Measurements from ENCODE around the gene KIAA2012. TPM values are rescaled to one million over a fixed set of nuclear protein-coding genes. Genes with fewer than 3 reads are reported as not detected.

Gene KIAA2012
- total and polyA plus RNA-seq, 2 donors (not counting 1 experiment from before 2014, with no cell fraction given), result not detected

- ChIA-PET CTCF (no interaction called here), POLR2A (no interaction called here)
- DNase-seq, result no peak
- no peaks in the 10 kb centered on the region for H3K9me3 Mint-ChIP-seq (ENCODE audit: insufficient read depth)
- H3K36me3 ChIP-seq (replicated peaks in 1 of 2; ENCODE audit: control extremely low read depth in 1 of 2, control insufficient read depth in 1 of 2, extremely low read depth in 1 of 2, insufficient read depth in 2 of 2, low read length in 1 of 2), result no peaks in the 10 kb centered on the region
- no peak overlapping the region for H2AFZ ChIP-seq (ENCODE audit: insufficient read depth, low read depth, low read length, poor library complexity, severe bottlenecking)
- WGBS (ENCODE audit: insufficient coverage), result no CpG with 5 or more reads among the region's 2 CpGs
- TF ChIP-seq EZH2 (IDR thresholded peaks at IDR 0.05; ENCODE audit: borderline replicate concordance, insufficient read depth, low read depth, low read length, poor library complexity, severe bottlenecking), result no peak
- TF ChIP-seq, protein P1, sequence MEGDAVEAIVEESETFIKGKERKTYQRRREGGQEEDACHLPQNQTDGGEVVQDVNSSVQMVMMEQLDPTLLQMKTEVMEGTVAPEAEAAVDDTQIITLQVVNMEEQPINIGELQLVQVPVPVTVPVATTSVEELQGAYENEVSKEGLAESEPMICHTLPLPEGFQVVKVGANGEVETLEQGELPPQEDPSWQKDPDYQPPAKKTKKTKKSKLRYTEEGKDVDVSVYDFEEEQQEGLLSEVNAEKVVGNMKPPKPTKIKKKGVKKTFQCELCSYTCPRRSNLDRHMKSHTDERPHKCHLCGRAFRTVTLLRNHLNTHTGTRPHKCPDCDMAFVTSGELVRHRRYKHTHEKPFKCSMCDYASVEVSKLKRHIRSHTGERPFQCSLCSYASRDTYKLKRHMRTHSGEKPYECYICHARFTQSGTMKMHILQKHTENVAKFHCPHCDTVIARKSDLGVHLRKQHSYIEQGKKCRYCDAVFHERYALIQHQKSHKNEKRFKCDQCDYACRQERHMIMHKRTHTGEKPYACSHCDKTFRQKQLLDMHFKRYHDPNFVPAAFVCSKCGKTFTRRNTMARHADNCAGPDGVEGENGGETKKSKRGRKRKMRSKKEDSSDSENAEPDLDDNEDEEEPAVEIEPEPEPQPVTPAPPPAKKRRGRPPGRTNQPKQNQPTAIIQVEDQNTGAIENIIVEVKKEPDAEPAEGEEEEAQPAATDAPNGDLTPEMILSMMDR (IDR thresholded peaks at IDR 0.05), result no peak
- no peak overlapping the region for H3K4me3 ChIP-seq (ENCODE audit: control extremely low read depth in 1 of 5, extremely low read depth in 1 of 5, insufficient read depth in 1 of 5, low read depth in 2 of 5, low read length in 4 of 5)
- no peaks in the 10 kb centered on the region for H3K4me1 ChIP-seq (ENCODE audit: control insufficient read depth in 2 of 2, insufficient read depth in 2 of 2, low read length in 2 of 2)
- no peaks in the 10 kb centered on the region for H3K4me1 Mint-ChIP-seq
- H3K27me3 Mint-ChIP-seq, result peaks cover 12% of the 10 kb centered on the region
- no peaks in the 10 kb centered on the region for H4K20me1 ChIP-seq (ENCODE audit: control insufficient read depth, insufficient read depth, low read length, poor library complexity, severe bottlenecking)
- no peak overlapping the region for H3K4me3 Mint-ChIP-seq
- no peaks in the 10 kb centered on the region for H3K27me3 ChIP-seq (replicated peaks in 1 of 4; ENCODE audit: control extremely low read depth in 1 of 4, control insufficient read depth in 3 of 4, insufficient read depth in 4 of 4, low read length in 3 of 4)
- ATAC-seq (ENCODE audit: low read depth), result no peak
- H3K79me2 ChIP-seq (ENCODE audit: control insufficient read depth, insufficient read depth, low read length), result no peaks in the 10 kb centered on the region
- no peak overlapping the region for H3K4me2 ChIP-seq (replicated peaks; ENCODE audit: low read depth, low read length, poor library complexity, severe bottlenecking)
- intact Hi-C loops (cut with micrococcal nuclease), result no loop called here
- H3K9me3 ChIP-seq (ENCODE audit: control extremely low read depth in 1 of 3, control insufficient read depth in 2 of 3, insufficient read depth in 1 of 3, low read length in 2 of 3), result no peaks in the 10 kb centered on the region
- no peak overlapping the region for H3K27ac Mint-ChIP-seq
- no peak overlapping the region for H3K9ac ChIP-seq (ENCODE audit: low read length)
- no peak overlapping the region for H3K27ac ChIP-seq (ENCODE audit: low read length in 2 of 2)
Observed at GRCh38 chr2:202071107-202071506, 1.9 kb upstream of the KIAA2012 start.

- Mint-ChIP-seq H3K27me3 (peaks cover 12% of the 10 kb centered on the region), H3K4me1 (no peaks in the 10 kb centered on the region), H3K4me3 (no peak overlapping the region), H3K9me3 (ENCODE audit: insufficient read depth) (no peaks in the 10 kb centered on the region), H3K27ac (no peak overlapping the region)
- no peak overlapping the region for H2AFZ ChIP-seq (ENCODE audit: insufficient read depth, low read depth, low read length, poor library complexity, severe bottlenecking)
- H3K36me3 ChIP-seq (replicated peaks in 1 of 2; ENCODE audit: control extremely low read depth in 1 of 2, control insufficient read depth in 1 of 2, extremely low read depth in 1 of 2, insufficient read depth in 2 of 2, low read length in 1 of 2), result no peaks in the 10 kb centered on the region
- H4K20me1 ChIP-seq (ENCODE audit: control insufficient read depth, insufficient read depth, low read length, poor library complexity, severe bottlenecking), result no peaks in the 10 kb centered on the region
- TF ChIP-seq, protein P1 (IDR thresholded peaks at IDR 0.05), result no peak
- no peak for TF ChIP-seq EZH2 (IDR thresholded peaks at IDR 0.05; ENCODE audit: borderline replicate concordance, insufficient read depth, low read depth, low read length, poor library complexity, severe bottlenecking)
- no peaks in the 10 kb centered on the region for H3K79me2 ChIP-seq (ENCODE audit: control insufficient read depth, insufficient read depth, low read length)
- DNase-seq (no peak), ATAC-seq (ENCODE audit: low read depth) (no peak)
- H3K9ac ChIP-seq (ENCODE audit: low read length), result no peak overlapping the region
- no peaks in the 10 kb centered on the region for H3K4me1 ChIP-seq (ENCODE audit: control insufficient read depth in 2 of 2, insufficient read depth in 2 of 2, low read length in 2 of 2)
- H3K9me3 ChIP-seq (ENCODE audit: control extremely low read depth in 1 of 3, control insufficient read depth in 2 of 3, insufficient read depth in 1 of 3, low read length in 2 of 3), result no peaks in the 10 kb centered on the region
- no peak overlapping the region for H3K4me2 ChIP-seq (replicated peaks; ENCODE audit: low read depth, low read length, poor library complexity, severe bottlenecking)
- 31% methylated on average over 1 of the region's 2 CpGs for WGBS (ENCODE audit: insufficient coverage)
- no peak overlapping the region for H3K4me3 ChIP-seq (ENCODE audit: control extremely low read depth in 1 of 5, extremely low read depth in 1 of 5, insufficient read depth in 1 of 5, low read depth in 2 of 5, low read length in 4 of 5)
- H3K27me3 ChIP-seq (replicated peaks in 1 of 4; ENCODE audit: control extremely low read depth in 1 of 4, control insufficient read depth in 3 of 4, insufficient read depth in 4 of 4, low read length in 3 of 4), result no peaks in the 10 kb centered on the region
- intact Hi-C loops (cut with micrococcal nuclease), result no loop called here
- ChIA-PET POLR2A (no interaction called here), CTCF (no interaction called here)
- H3K27ac ChIP-seq (ENCODE audit: low read length in 2 of 2), result no peak overlapping the region
Observed at GRCh38 chr2:202072226-202072625, 829 bp upstream of the KIAA2012 start.

Measured in B cell (primary cell).